Fibroblast of skin of back (primary cell): ENCODE measurements around the gene EID1.
"Not testable (repeated sequence)": the region's sequence is repeated elsewhere in the genome, so short reads cannot be mapped to it uniquely, and the experiment has no call there.

Source experiments
- DNase-seq: peaks from one replicate; pipeline ENCODE4 v3.0.0-alpha.2; 2013

Gene EID1

DNA sequence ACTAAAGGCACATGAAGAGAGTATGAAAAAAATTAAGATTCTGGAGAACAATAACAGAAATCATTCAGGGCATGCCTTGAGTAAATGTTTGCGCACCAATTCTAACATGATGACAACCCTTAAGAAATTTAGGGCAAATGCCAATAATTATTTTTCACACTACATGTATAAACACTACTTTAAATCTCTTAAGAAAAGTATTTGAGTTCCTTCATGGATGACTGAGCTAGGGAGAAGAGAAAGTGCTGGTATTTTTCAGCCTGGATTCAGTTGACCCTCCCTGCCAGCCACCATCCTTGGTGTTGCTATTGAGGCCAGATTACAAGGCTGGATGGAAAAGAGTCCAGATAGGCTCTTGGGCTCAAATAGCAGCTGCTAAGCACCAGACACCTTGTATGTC, 8.0 kb upstream of the EID1 start:
- no peak for DNase-seq

DNA sequence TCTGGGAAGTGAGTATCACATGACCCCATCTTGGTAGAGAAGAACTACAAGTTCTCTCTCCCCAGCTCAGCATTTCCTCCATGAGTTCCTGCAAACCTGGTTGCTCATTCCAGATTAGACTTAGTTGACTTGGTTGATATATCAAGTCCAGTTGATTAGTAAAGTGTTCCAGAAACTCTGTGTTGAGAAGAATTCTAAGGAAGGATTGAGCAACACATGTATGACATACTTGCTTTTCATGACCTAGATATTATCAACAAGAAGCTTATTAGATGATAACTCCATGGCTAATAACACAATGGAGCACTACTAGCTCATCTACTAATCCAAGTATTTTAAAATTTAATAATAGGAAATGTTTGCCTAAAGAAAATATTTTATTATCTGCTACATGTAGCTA, 6.4 kb upstream of the EID1 start:
- DNase-seq: no peak

DNA sequence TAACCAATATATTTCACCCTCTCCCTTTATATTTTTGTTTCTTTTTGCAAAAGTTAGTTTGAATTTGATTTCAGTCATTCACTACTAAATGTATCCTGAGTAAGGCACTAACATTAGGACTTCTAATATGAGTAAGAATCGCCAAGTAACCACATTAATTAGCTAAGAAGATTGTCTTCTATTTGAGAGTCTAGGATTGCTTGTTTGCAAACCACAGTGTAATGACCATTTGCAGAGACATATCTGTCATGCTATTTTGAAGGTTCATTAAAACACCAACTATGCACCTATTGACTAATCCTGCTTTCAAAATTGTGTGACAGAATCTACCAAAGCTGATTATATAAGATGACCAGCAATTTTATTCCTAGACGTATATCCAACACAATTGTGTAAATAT, 5.3 kb upstream of the EID1 start:
- DNase-seq: no peak

DNA sequence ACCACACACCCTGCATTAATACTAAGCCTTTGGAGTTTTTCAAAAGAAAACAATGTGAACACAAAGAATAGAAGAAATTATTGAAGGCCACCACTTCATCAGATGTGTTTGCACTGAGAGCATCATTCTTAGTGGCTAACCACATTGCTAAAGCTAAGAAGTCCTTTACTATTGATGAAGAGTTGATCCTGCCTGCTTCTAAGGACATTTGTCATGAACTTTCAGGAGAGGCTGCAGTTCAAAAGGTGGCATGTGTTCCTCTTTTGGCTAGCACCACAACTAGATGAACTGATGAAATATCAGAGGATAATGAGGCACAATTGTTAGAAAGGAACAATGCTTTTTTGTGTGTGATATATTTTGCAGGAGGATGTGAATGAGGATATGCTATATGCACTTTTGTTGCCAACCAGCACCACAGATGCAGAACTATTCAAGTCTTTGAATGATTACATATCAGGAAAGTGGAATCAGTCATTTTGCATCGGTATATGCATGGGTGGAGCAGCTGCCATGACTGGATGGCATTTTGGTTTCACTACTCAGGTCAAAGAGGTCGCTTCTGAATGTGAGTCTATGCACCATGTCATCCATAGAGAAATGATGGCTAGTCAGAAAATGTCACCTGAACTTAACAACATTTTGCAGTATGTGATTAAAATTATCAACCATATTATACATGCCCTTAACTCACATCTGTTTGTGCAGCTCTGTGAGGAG, 2.5 kb upstream of the EID1 start:
- no peak for DNase-seq

DNA sequence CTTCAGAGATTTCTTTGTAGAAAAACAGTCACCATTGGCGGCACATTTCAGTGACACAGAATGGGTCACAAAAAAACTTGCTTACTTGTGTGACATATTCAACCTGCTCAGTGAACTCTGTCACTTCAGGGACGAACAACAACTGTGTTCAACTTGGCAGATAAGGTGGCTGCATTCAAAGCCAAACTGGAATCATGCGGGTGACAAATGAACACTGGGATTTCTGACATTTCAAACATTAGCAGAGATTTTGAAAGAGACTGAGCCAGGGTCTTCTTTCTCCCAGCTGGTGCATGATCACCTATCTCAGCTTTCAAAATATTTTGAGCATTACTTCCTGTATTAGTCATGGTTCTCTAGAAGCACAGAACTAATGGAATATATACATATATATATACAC, 1.9 kb upstream of the EID1 start:
- no peak for DNase-seq

DNA sequence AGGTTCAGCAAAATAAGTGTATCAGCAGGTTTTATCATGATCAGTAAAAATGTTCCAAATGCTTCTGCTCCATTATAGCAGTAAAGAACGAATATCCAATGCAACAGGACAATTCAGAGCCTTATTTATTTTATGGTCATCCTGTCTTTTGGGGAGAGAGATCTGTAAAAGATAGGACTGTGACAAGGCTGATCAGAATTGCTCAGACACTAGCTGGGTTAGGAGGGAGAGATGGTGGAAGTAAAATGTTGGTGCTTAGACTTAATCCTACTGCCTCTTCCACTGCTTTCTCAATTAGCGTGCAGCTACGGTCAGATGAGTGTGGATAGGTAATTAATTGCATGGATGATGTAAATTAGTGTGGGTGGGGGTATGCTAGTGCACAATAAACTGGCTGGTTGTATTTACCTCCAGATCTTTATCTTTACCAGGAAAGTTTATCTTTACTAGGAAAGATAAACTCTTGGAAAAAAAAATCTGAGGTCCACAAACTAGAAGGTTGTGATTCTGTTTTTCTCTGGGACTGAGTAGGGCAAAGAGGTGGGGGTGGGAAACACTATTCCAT, 2.2 kb downstream of the EID1 start:
- DNase-seq: no peak

DNA sequence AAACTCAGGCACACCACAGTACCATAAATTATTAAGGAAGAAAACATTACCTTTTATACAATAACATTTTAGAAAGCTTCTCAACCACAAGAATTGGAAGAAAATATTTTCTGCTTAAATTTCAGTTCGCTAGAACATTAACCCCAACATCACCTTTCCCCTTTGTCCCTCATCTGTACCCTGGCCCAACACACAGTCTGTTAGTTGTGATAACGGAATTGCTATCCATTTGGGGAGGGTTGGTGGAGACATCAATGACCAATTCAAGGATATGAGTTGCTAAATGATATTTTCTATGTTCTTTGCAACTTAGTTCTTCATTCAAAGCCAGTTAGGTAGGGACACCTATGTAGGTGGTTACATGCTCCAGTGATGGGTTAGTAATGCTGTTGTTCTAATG, 5.8 kb downstream of the EID1 start:
- DNase-seq: no peak

GRCh38 chr15:48887144-48887543, 9.2 kb downstream of the EID1 start:
- no peak for DNase-seq

GRCh38 chr15:48888191-48888590, 10.3 kb downstream of the EID1 start:
- no peak for DNase-seq

GRCh38 chr15:48888836-48889235, 10.9 kb downstream of the EID1 start:
- DNase-seq: no peak

- DNase-seq: no peak
These were observed 12.0 kb downstream of the EID1 start for GRCh38 chr15:48889925-48890324.

DNA sequence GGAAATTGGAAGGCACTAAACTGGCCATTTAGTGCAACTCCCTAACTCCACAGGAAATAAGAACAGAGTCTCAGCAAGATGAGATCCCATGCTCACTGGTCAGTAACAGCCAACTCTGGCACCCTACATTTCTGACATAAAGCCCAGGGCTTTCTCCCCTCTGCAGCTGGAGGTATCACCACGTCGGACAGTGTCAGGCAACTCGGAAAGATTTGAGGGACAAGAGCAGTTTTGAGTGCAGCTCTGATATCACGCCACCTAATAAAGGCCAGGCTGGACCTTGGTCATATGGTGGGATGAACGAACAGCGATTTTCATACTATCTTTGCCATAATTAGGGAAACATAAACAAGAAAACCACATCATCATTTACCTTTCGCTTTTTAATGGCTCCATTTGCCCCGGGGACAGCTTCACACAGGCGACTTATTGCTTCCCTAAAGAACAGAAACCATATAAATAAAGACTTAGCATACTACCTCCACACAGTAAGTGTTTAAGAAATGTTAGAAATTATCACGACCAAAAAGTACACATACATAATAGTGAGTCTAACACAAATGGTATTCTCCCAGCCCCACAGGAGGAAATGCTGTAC, 12.5 kb downstream of the EID1 start:
- peak; percentile 41 for DNase-seq

DNA sequence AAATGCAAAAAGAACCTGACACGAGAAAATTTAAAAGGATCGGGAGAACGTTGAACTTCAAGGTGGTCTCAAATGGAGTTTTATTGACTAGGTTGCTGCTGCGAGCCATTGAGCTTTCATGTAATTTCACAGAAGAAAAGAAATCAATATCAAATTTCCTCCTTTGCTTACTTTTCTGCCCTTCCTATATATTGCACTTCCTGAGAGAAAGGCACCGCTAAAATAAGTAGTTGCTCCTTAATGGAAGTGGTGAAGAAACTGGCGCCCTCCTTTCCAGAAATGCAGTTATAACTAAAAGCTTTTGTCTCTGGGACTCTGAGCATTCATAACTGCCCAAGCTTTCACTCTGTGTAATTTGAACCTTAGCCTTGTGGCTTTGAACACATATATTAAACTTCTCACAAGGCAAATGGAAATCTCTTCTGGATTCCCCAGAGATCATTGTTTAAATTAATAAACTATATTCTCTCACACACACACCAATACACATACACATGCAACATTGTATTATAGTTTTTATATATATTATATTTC, 13.4 kb downstream of the EID1 start:
- no peak for DNase-seq

- no peak for DNase-seq
These were observed 15.4 kb downstream of the EID1 start for GRCh38 chr15:48893311-48893710.

DNA sequence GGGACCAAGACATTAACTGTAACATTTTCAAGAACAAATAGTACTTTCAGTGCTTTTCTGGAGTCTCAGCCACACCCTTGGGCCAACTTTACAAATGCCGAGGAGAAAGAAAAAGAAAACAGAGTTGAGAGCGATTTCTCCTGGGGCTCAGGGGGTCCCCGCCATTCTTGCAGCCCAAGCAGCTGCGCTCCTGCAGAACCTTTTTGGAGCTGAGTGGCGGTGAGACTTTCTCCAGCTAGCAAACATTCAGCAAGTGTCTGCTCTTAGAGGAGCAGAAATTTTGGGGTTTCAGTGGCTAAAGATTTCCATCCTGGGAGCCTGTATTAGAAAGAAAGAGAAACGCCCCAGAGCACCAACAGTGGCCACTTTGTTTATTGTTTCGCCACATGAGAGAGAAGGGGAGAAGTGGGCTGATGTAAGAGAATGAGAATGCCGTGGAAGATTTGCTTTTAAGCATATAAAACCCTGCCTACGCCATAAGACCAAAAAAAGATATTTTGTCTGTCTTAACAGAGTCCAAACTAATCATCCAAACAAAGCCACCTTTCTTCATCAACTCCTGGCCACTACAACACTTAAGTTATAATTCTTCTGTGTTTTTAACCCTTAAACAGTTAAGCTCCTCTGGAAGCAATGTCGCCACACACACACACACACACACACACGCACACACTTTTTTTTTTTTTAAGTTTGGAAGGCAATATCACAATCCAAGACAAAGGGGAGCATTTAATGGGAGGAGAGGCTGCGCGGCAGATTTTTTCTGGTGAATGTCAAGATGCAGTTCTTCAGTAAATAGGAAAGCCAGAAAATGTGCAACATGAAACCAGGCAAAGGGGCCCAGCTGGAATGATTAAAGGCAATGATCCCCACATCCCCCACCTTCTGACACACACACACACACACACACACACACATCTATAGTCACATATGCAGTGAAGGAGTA, 19.2 kb downstream of the EID1 start:
- peak; percentile 73 for DNase-seq

DNA sequence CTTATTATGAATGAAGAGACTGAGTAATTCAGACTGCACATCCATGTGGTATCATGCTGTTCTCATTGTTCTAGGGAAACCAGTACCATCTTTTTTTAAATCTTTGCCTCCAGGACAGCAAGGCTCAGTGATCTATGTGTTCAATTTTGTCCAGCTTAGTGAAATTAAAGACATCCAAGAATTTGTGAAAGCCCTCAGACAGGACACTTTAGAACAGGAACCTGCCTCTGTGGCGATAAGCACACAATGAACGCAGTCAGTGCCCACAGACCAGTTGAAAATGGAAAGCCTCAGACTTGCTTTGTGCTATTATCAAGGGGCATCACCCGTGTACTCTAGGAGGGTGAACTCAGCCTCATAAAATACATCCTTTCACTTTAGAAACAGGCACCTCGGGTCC, 20.1 kb downstream of the EID1 start:
- DNase-seq: no peak

DNA sequence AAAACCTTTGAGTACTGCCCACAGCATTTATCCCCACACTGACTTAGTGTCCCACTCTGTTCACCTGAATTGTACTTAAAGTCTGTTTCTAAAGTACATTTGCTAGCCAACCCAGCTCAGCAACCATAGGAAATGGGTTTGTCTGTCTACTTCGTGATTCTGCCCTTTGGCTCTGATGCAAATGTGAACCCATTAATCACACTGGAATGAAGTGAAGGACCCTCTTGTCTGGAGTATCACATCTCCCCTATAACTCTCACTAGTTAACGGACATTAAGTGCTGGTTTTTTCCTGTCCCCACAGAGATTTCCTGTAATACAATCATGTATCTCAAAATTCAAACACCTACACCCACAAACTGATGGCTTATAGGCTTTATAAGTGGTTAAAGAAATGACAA, 20.5 kb downstream of the EID1 start:
- DNase-seq: no peak

- DNase-seq: no peak
These were observed 21.9 kb downstream of the EID1 start for GRCh38 chr15:48899793-48900192.

- DNase-seq: no peak
These were observed 26.8 kb downstream of the EID1 start for GRCh38 chr15:48904758-48905157.

GRCh38 chr15:48905216-48905615, 27.3 kb downstream of the EID1 start:
- no peak for DNase-seq

GRCh38 chr15:48905847-48906246, 27.9 kb downstream of the EID1 start:
- no peak for DNase-seq

DNA sequence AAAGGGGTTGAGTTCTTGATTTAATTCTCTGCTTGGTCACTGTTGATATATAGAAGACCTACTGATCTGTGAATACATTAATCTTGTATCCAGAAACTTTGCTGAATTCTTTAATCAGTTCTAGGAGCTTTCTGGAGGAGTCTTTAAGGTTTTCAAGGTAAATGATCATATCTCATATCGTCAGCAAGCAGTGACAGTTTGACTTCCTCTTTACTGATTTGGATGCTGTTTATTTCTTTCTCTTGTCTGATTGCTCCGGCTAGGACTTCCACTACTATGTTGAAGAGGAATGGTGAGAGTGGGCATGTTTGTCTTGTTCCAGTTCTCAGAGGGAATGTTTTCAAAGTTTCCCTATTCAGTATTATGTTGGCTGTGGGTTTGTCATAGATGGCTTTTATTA, 31.4 kb downstream of the EID1 start:
- not testable (repeated sequence) for DNase-seq

DNA sequence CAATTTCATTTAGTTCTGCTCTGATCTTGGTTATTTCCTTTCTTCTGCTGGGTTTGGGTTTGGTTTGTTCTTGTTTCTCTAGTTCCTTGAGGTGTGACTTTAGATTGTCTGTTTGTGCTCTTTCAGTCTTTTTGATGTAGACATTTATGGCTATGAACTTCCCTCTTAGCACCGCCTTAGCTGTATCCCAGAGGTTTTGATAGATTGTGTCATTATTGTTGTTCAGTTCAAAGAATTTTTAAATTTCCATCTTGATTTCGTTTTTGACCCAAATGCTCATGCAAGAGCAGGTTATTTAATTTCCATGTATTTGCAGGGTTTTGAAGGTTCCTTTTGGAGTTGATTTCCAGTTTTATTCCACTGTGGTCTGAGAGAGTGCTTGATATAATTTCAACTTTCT, 32.6 kb downstream of the EID1 start:
- DNase-seq: not testable (repeated sequence)
